SJSA1 (cell line): ENCODE data around the gene ZNF532. TPM values are rescaled to one million over a fixed set of nuclear protein-coding genes. Genes with fewer than 3 reads are reported as not detected.
"Not testable (repeated sequence)": the region's sequence is repeated elsewhere in the genome, so short reads cannot be mapped to it uniquely, and the experiment has no call there.

Experiments used
- DNase-seq, 2 experiments: peaks; one replicate each; pipeline ENCODE4 v3.0.0-alpha.2; 2015 to 2020; ENCODE audit warnings: low spot score in 2 of 2, low read depth in 1 of 2
- H3K27ac ChIP-seq: fragments of 250-450 bp; sonication (Bioruptor Pico); 2 replicates; pipeline ENCODE4 v1.5.1; 2020; ENCODE audit warnings: mild to moderate bottlenecking, moderate library complexity
- H3K27me3 ChIP-seq: fragments of 250-450 bp; sonication (Bioruptor Pico); replicated peaks from 2 replicates; pipeline ENCODE4 v1.5.1; 2020; ENCODE audit warnings: mild to moderate bottlenecking, moderate library complexity
- H3K36me3 ChIP-seq: fragments of 250-450 bp; sonication (Bioruptor Pico); 2 replicates; pipeline ENCODE4 v1.5.1; 2020; ENCODE audit warnings: mild to moderate bottlenecking
- H3K4me1 ChIP-seq: fragments of 250-450 bp; sonication (Bioruptor Pico); replicated peaks from 2 replicates; pipeline ENCODE4 v1.6.1; 2021; ENCODE audit warnings: mild to moderate bottlenecking
- H3K4me3 ChIP-seq: fragments of 250-450 bp; sonication (Bioruptor Pico); 2 replicates; pipeline ENCODE4 v1.5.1; 2020; ENCODE audit warnings: mild to moderate bottlenecking
- H3K9me3 ChIP-seq: fragments of 250-450 bp; sonication (Bioruptor Pico); replicated peaks from 2 replicates; pipeline ENCODE4 v1.5.1; 2020; ENCODE audit warnings: mild to moderate bottlenecking
- total RNA-seq: library from RNA; depleted of rRNA; stranded (reverse); fragments of >200 nt; shearing (Covaris generic); gene quantifications from 2 replicates; pipeline ENCODE4 v1.2.3, GENCODE V29; 2014

Gene ZNF532
- total RNA-seq, 1 experiment from 2014 or later = 52.6 TPM

DNA sequence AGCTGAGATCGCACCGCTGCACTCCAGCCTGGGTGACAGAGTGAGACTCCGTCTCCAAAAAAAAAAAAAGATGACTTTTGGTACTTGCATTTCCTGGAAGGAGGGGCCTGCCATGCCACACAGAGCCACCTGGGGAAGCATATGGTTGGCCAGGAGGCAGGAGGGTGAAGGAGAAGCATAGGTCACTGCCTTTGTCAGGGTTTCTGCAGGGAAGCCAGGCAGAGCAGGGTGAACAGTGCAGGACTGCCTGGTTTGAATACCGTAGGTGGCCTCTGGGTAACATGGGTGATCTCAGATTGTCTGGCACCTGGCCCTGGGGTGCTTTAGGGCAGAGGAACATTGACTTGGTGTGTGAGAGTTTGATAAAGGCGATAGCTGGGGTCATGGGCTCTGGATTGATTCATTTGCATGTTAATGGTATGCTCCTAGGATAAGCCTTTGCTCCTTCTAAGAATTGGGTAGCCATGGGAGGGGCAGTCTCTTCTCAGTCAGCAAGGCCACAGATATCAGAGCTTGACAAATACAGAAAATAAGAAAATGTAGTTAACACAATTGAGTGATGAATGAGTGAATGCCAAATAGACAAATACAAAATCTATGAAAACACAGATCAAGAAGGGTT lies 151.0 kb downstream of the ZNF532 start:
- no peak for DNase-seq
- Histone ChIP-seq H3K4me1 (no peaks in the 10 kb centered on the region), H3K9me3 (no peaks in the 10 kb centered on the region), H3K36me3 (no peaks in the 10 kb centered on the region), H3K27me3 (no peaks in the 10 kb centered on the region), H3K27ac (no peak overlapping the region), H3K4me3 (no peak overlapping the region)

DNA sequence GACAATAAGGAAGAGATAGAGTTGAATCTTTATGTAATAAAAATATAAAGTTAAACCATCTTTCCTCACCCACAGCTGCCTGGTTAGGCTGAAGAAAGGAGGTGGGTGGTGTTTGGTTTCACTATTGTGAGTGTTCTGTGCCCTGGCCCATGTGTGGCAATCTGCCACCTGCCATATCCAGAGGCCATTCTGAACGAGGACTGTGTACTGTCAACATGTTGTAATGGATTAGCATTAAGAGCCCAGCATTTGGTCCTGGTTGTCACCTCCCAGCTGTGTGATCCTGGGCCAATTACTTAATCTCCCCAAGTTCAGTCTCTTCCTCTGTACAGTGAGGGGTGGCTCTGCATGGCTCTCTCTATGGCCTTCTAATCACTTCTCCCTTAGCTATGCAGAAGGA lies 156.8 kb downstream of the ZNF532 start:
- no peaks in the 10 kb centered on the region for H3K4me1 ChIP-seq
- H3K9me3 ChIP-seq = no peaks in the 10 kb centered on the region
- no peaks in the 10 kb centered on the region for H3K27me3 ChIP-seq
- H3K4me3 ChIP-seq = no peak overlapping the region
- DNase-seq = no peak
- H3K27ac ChIP-seq = no peak overlapping the region
- no peaks in the 10 kb centered on the region for H3K36me3 ChIP-seq

DNA sequence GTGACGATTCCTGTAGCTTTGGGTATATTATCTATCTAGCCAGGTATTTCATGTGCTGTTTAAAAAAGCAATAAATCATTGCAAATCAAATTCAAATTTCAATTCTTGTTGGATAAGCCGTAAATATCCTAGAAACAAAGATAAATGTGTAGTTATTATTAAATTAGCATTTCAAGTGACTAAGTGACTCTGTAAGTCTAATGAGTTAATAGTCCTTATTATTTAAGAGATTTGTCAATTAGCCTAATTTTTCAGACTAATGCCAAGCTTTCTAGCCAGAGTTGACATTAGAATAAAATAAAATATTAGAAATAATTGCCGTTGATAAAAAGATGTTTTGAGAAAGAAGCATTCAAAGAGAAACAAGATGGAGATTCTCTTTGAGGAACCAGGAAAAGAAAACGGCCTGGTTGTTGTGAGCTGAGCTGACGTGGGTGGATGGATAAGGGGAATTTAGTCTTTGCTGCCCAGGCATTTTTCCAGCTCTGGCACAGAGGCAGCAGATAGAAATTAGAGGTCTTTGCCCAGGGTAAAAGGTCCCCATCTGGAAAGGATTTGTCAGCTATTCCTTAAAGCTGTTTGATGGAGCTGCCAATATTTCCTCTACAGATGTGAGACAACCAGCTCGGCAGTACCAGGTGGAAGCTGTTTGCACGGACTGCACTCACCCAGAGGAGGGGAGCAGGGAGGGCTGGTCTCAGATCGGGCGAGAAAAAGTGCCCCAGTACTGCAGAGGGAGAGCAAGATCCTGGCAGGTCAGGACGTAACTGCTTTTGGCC lies 157.7 kb downstream of the ZNF532 start:
- no peaks in the 10 kb centered on the region for H3K4me1 ChIP-seq
- DNase-seq = no peak
- H3K9me3 ChIP-seq = no peaks in the 10 kb centered on the region
- no peak overlapping the region for H3K27ac ChIP-seq
- no peaks in the 10 kb centered on the region for H3K27me3 ChIP-seq
- H3K4me3 ChIP-seq = no peak overlapping the region
- no peaks in the 10 kb centered on the region for H3K36me3 ChIP-seq

GRCh38 chr18:59024829-59025228 lies 160.2 kb downstream of the ZNF532 start:
- Histone ChIP-seq H3K9me3 (no peaks in the 10 kb centered on the region), H3K36me3 (no peaks in the 10 kb centered on the region), H3K4me1 (peaks cover 2% of the 10 kb centered on the region; the same call in 1 of the 2 replicates), H3K27ac (no peak overlapping the region), H3K27me3 (no peaks in the 10 kb centered on the region), H3K4me3 (no peak overlapping the region)
- no peak for DNase-seq

GRCh38 chr18:59025532-59025931 lies 160.9 kb downstream of the ZNF532 start:
- not testable (repeated sequence) for H3K4me1 ChIP-seq, H3K4me3 ChIP-seq, H3K36me3 ChIP-seq, H3K27me3 ChIP-seq, DNase-seq, H3K27ac ChIP-seq, H3K9me3 ChIP-seq

- no peak for DNase-seq
- peaks cover 8% of the 10 kb centered on the region; the same call in 1 of the 2 replicates for H3K4me1 ChIP-seq
- H3K4me3 ChIP-seq = no peak overlapping the region
- H3K36me3 ChIP-seq = 0 out of 2 replicates have a peak, but pooled peaks cover 3% of the 10 kb centered on the region
- no peaks in the 10 kb centered on the region for H3K9me3 ChIP-seq
- H3K27me3 ChIP-seq = no peaks in the 10 kb centered on the region
- no peak overlapping the region for H3K27ac ChIP-seq
These were observed 161.7 kb downstream of the ZNF532 start for GRCh38 chr18:59026364-59026763.

GRCh38 chr18:59026831-59027410 lies 162.2 kb downstream of the ZNF532 start:
- Histone ChIP-seq H3K4me1 (peaks cover 8% of the 10 kb centered on the region; the same call in 1 of the 2 replicates), H3K27ac (no peak overlapping the region), H3K9me3 (no peaks in the 10 kb centered on the region), H3K4me3 (no peak overlapping the region), H3K36me3 (0 out of 2 replicates have a peak, but pooled peaks cover 3% of the 10 kb centered on the region), H3K27me3 (no peaks in the 10 kb centered on the region)
- DNase-seq = no peak

DNA sequence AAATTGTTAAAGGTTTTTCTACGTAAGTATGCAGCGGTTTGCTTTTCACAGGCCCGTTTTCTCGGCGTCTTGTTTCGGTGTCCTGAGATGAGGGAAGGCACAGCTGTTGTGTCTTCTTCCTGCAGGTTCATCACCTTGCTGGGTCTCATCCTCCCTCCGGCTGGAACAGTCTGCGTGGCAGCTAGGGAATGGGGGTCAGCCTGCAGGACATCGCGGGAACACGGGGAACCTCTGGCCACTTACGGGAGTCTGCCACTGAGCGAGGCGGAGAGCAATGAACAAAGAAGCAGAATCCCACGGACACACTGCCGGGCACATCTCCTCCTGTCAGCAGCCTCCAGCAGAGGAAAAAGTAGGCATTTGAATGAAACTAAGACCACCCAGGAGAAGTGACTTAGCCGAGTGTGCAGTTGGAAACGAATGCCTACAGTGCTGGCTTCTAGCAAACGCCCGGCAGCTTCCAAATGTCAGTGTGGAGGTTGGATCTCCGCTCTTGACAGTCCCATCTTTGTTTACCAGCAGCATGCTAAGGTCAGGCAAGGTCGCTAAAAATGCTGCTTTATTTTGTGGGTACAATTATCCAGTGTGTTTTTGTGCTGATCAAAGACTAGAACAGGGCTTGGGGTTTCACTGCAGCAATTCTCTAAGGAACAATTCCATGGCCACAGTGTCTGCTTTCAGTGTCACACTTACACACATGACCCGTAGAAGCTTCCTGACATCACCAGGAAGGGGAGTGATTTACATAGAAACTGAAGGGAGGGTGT lies 165.2 kb downstream of the ZNF532 start:
- DNase-seq = no peak
- H3K4me1 ChIP-seq = peaks cover 8% of the 10 kb centered on the region; the same call in 1 of the 2 replicates

GRCh38 chr18:59032308-59032707 lies 167.6 kb downstream of the ZNF532 start:
- Histone ChIP-seq H3K4me1 (peaks cover 8% of the 10 kb centered on the region; the same call in 1 of the 2 replicates), H3K4me3 (no peak overlapping the region), H3K36me3 (0 out of 2 replicates have a peak, but pooled peaks cover 3% of the 10 kb centered on the region), H3K27me3 (no peaks in the 10 kb centered on the region), H3K27ac (no peak overlapping the region), H3K9me3 (no peaks in the 10 kb centered on the region)
- no peak for DNase-seq

More for the DNA sequence above, 165.2 kb downstream of the ZNF532 start:
- Histone ChIP-seq H3K9me3 (no peaks in the 10 kb centered on the region), H3K27me3 (no peaks in the 10 kb centered on the region), H3K4me3 (no peak overlapping the region), H3K27ac (no peak overlapping the region), H3K36me3 (0 out of 2 replicates have a peak, but pooled peaks cover 3% of the 10 kb centered on the region)

GRCh38 chr18:59033359-59033758 lies 168.7 kb downstream of the ZNF532 start:
- no peak for DNase-seq
- H3K4me3 ChIP-seq = no peak overlapping the region
- H3K27ac ChIP-seq = no peak overlapping the region
- H3K27me3 ChIP-seq = no peaks in the 10 kb centered on the region
- H3K4me1 ChIP-seq = peaks cover 8% of the 10 kb centered on the region; the same call in 1 of the 2 replicates
- H3K9me3 ChIP-seq = no peaks in the 10 kb centered on the region
- 0 out of 2 replicates have a peak, but pooled peaks cover 3% of the 10 kb centered on the region for H3K36me3 ChIP-seq

GRCh38 chr18:59033974-59034373 lies 169.3 kb downstream of the ZNF532 start:
- no peak overlapping the region for H3K27ac ChIP-seq
- H3K4me3 ChIP-seq = no peak overlapping the region
- peaks cover 8% of the 10 kb centered on the region; the same call in 1 of the 2 replicates for H3K4me1 ChIP-seq
- DNase-seq = no peak
- 0 out of 2 replicates have a peak, but pooled peaks cover 3% of the 10 kb centered on the region for H3K36me3 ChIP-seq
- no peaks in the 10 kb centered on the region for H3K27me3 ChIP-seq
- H3K9me3 ChIP-seq = no peaks in the 10 kb centered on the region

- Histone ChIP-seq H3K4me3 (no peak overlapping the region), H3K36me3 (no peaks in the 10 kb centered on the region), H3K27me3 (no peaks in the 10 kb centered on the region)
These were observed 170.9 kb downstream of the ZNF532 start for GRCh38 chr18:59035591-59035990.

More at GRCh38 chr18:59035591-59035990, 170.9 kb downstream of the ZNF532 start:
- no peak for DNase-seq
- H3K27ac ChIP-seq = no peak overlapping the region
- peaks cover 7% of the 10 kb centered on the region for H3K4me1 ChIP-seq
- H3K9me3 ChIP-seq = no peaks in the 10 kb centered on the region
